Neuronal stem cell (in vitro differentiated cells): Measurements from ENCODE around the gene CERS1.

Experiments
- DNase-seq: peaks from one replicate; pipeline ENCODE4 v3.0.0-alpha.2; 2013; ENCODE audit warnings: low spot score
- H2AFZ ChIP-seq: one replicate; pipeline ENCODE4 v1.6.1; 2013; ENCODE audit warnings: mild to moderate bottlenecking, low read length, inconsistent platforms
- H2AK5ac ChIP-seq: 2 replicates; pipeline ENCODE4 v1.6.1; 2013; ENCODE audit warnings: low read depth, mild to moderate bottlenecking, inconsistent platforms, low read length, moderate library complexity, mixed read lengths
- H2BK120ac ChIP-seq: 2 replicates; pipeline ENCODE4 v1.6.1; 2013; ENCODE audit warnings: low read depth, mild to moderate bottlenecking, inconsistent platforms, low read length, moderate library complexity, mixed read lengths
- H2BK12ac ChIP-seq: one replicate; pipeline ENCODE4 v1.6.1; 2013; ENCODE audit warnings: low read length, inconsistent platforms
- H2BK15ac ChIP-seq: 2 replicates; pipeline ENCODE4 v1.6.1; 2013; ENCODE audit warnings: mild to moderate bottlenecking, low read length, inconsistent platforms, mixed read lengths
- H2BK5ac ChIP-seq: one replicate; pipeline ENCODE4 v1.6.1; 2013; ENCODE audit warnings: inconsistent platforms, mild to moderate bottlenecking, low read length, moderate library complexity
- H3K14ac ChIP-seq: one replicate; pipeline ENCODE4 v1.6.1; 2013; ENCODE audit warnings: low read length, inconsistent platforms
- H3K18ac ChIP-seq: 2 replicates; pipeline ENCODE4 v1.6.1; 2013; ENCODE audit warnings: low read length, inconsistent platforms
- H3K23ac ChIP-seq: 2 replicates; pipeline ENCODE4 v1.6.1; 2013; ENCODE audit warnings: low read depth, mild to moderate bottlenecking, mixed read lengths, low read length, inconsistent platforms; ENCODE audit not compliant: poor library complexity
- H3K27ac ChIP-seq: replicated peaks from 3 replicates; pipeline ENCODE4 v1.5.1; 2013; ENCODE audit warnings: low read length, inconsistent platforms
- H3K27me3 ChIP-seq, 3 experiments: 2 replicates each; pipeline ENCODE4 v1.6.1; 2013; ENCODE audit warnings: low read length in 3 of 3, mild to moderate bottlenecking in 2 of 3, inconsistent platforms in 1 of 3, low read depth in 1 of 3, mixed read lengths in 1 of 3, moderate library complexity in 1 of 3; ENCODE audit not compliant: control insufficient read depth in 3 of 3, insufficient read depth in 3 of 3
- H3K36me3 ChIP-seq, 2 donors: replicated peaks in 1 of 2; 2 replicates each; pipeline ENCODE4 v1.6.1; 2013; ENCODE audit warnings: low read length in 2 of 2; ENCODE audit not compliant: control insufficient read depth in 2 of 2, insufficient read depth in 2 of 2
- H3K4ac ChIP-seq: 2 replicates; pipeline ENCODE4 v1.6.1; 2013; ENCODE audit warnings: inconsistent platforms, mild to moderate bottlenecking, low read length, moderate library complexity
- H3K4me1 ChIP-seq, 2 donors: 1 replicate in 1 of 2; 2 replicates in 1 of 2; pipeline ENCODE4 v1.6.1; 2013; ENCODE audit warnings: low read length in 2 of 2, low read depth in 1 of 2; ENCODE audit not compliant: control insufficient read depth in 2 of 2, insufficient read depth in 1 of 2
- H3K4me2 ChIP-seq: one replicate; pipeline ENCODE4 v1.6.1; 2013; ENCODE audit warnings: mild to moderate bottlenecking, low read length, inconsistent platforms; ENCODE audit not compliant: insufficient read depth, poor library complexity, severe bottlenecking
- H3K4me3 ChIP-seq, 2 donors: 2 replicates each; pipeline ENCODE4 v1.5.1; 2013; ENCODE audit warnings: low read length in 2 of 2, mild to moderate bottlenecking in 2 of 2, inconsistent platforms in 1 of 2, moderate library complexity in 1 of 2
- H3K79me1 ChIP-seq: one replicate; pipeline ENCODE4 v1.6.1; 2013; ENCODE audit warnings: low read depth, mild to moderate bottlenecking, inconsistent platforms, low read length, moderate library complexity
- H3K9ac ChIP-seq: one replicate; pipeline ENCODE4 v1.6.1; 2013; ENCODE audit warnings: mild to moderate bottlenecking, low read depth, low read length, inconsistent platforms; ENCODE audit not compliant: poor library complexity
- H3K9me3 ChIP-seq, 2 donors: replicated peaks in 1 of 2; 2 replicates each; pipeline versions ENCODE3 to v1.6.1; 2013; ENCODE audit warnings: low read length in 2 of 2, mild to moderate bottlenecking in 2 of 2, inconsistent platforms in 1 of 2, low read depth in 1 of 2, mixed read lengths in 1 of 2, moderate library complexity in 1 of 2; ENCODE audit not compliant: control insufficient read depth in 2 of 2, insufficient read depth in 1 of 2
- H4K8ac ChIP-seq: one replicate; pipeline ENCODE4 v1.6.1; 2013; ENCODE audit warnings: low read depth, mild to moderate bottlenecking, inconsistent platforms, low read length, moderate library complexity
- H4K91ac ChIP-seq: one replicate; pipeline ENCODE4 v1.6.1; 2013; ENCODE audit warnings: low read length, low read depth, mild to moderate bottlenecking, inconsistent platforms; ENCODE audit not compliant: poor library complexity
- WGBS, 2 donors: extraction: QIAGEN DNeasy Blood & Tissue Kit; methylation state at CpG; one replicate each; pipeline ENCODE4 v1.1.7; 2013; ENCODE audit warnings: missing lambda C conversion rate in 2 of 2, mixed read lengths in 1 of 2; ENCODE audit not compliant: insufficient read length in 2 of 2, insufficient replicate concordance in 1 of 2; ENCODE audit errors: extremely low coverage in 2 of 2; 5-methylcytosine and 5-hydroxymethylcytosine counted together

Gene CERS1

GRCh38 chr19:18831524-18832305 is 64.2 kb downstream of the CERS1 start, which contains the start of gene UPF1:
UPF1 (plus strand) TSS chr19:18831959; CDS start chr19:18832210, 251 bp downstream.
- Histone ChIP-seq H3K36me3 (peaks cover 7 to 30% of the 10 kb centered on the region in 2 donors), H4K91ac (peak within 1 kb of the TSS; percentile 85), H4K8ac (no peak within 1 kb of the TSS), H3K23ac (peak within 1 kb of the TSS; percentile 93), H3K4me2 (peak within 1 kb of the TSS; percentile 98), H2AK5ac (peak within 1 kb of the TSS; percentile 97), H3K9me3 (peaks cover 0 to 5% of the 10 kb centered on the region in 2 donors), H3K18ac (peak within 1 kb of the TSS; percentile 98), H2BK15ac (no peak within 1 kb of the TSS), H3K4ac (no peak within 1 kb of the TSS), H2AFZ (peak within 1 kb of the TSS; percentile 99), H3K14ac (peak within 1 kb of the TSS; percentile 98), H3K4me1 (peaks cover 12 to 20% of the 10 kb centered on the region in 2 donors), H2BK12ac (no peak within 1 kb of the TSS), H2BK5ac (peak within 1 kb of the TSS; percentile 66), H2BK120ac (peak within 1 kb of the TSS; percentile 61), H3K9ac (peak within 1 kb of the TSS; percentile 99), H3K27me3 (peaks cover 0 to 6% (median 0%) of the 10 kb centered on the region in 3 experiments), H3K27ac (no peak within 1 kb of the TSS), H3K79me1 (peaks cover 15% of the 10 kb centered on the region), H3K4me3 (peak within 1 kb of the TSS; percentile 81 to 99)
- peak; percentile 93 for DNase-seq
- no CpG with 5 or more reads among the region's 96 CpGs for WGBS, 2 donors

GRCh38 chr19:18830488-18830887 is 65.5 kb downstream of the CERS1 start:
- Histone ChIP-seq H2BK15ac (no peak overlapping the region), H3K9ac (no peak overlapping the region), H2BK5ac (no peak overlapping the region), H2BK120ac (no peak overlapping the region), H3K27ac (no peak overlapping the region), H2BK12ac (no peak overlapping the region), H3K36me3 (peaks cover 5 to 20% of the 10 kb centered on the region in 2 donors), H3K4me3 (no peak overlapping the region), H3K4ac (no peak overlapping the region), H3K9me3 (peaks cover 0 to 5% of the 10 kb centered on the region in 2 donors), H3K79me1 (peaks cover 12% of the 10 kb centered on the region), H4K91ac (no peak overlapping the region), H3K14ac (no peak overlapping the region), H4K8ac (no peak overlapping the region), H2AK5ac (no peak overlapping the region), H3K4me2 (no peak overlapping the region), H3K4me1 (peaks cover 12 to 20% of the 10 kb centered on the region in 2 donors), H3K27me3 (peaks cover 0 to 6% (median 0%) of the 10 kb centered on the region in 3 experiments), H3K23ac (no peak overlapping the region), H3K18ac (no peak overlapping the region), H2AFZ (no peak overlapping the region)
- no CpG with 5 or more reads among the region's 2 CpGs for WGBS, 2 donors
- no peak for DNase-seq

GRCh38 chr19:18828786-18829185 is 67.2 kb downstream of the CERS1 start:
- Histone ChIP-seq H3K79me1 (peaks cover 12% of the 10 kb centered on the region), H3K27ac (no peak overlapping the region), H3K27me3 (peaks cover 0 to 6% (median 0%) of the 10 kb centered on the region in 3 experiments), H3K23ac (no peak overlapping the region), H2BK15ac (no peak overlapping the region), H3K14ac (no peak overlapping the region), H2AK5ac (no peak overlapping the region), H2BK5ac (no peak overlapping the region), H2BK12ac (no peak overlapping the region), H3K9ac (no peak overlapping the region), H3K4ac (no peak overlapping the region), H2BK120ac (no peak overlapping the region), H3K4me2 (no peak overlapping the region), H3K36me3 (peaks cover 0 to 4% of the 10 kb centered on the region in 2 donors), H3K18ac (no peak overlapping the region), H3K4me3 (no peak overlapping the region), H3K4me1 (peaks cover 6 to 12% of the 10 kb centered on the region in 2 donors), H3K9me3 (peaks cover 0 to 5% of the 10 kb centered on the region in 2 donors), H4K8ac (no peak overlapping the region), H4K91ac (no peak overlapping the region), H2AFZ (no peak overlapping the region)
- no CpG with 5 or more reads among the region's 6 CpGs for WGBS, 2 donors
- DNase-seq, result no peak
